Heart left ventricle (tissue), 13 donors: ENCODE measurements around the gene SPECC1L.

Experiments used
- CTCF ChIP-seq, 12 donors: fragments of 200-600 bp; sonication (generic) in 4 of 12; IDR thresholded peaks; one replicate each; pipeline versions ENCODE4 v1.5.0 to v1.8.0; 2018 to 2022; ENCODE audit warnings: antibody characterized with exemption in 12 of 12, mild to moderate bottlenecking in 5 of 12
- POLR2A ChIP-seq, 2 donors: fragments of 450-650 bp; IDR thresholded peaks; one replicate each; pipeline ENCODE4 v1.6.1; 2017; ENCODE audit warnings: antibody characterized with exemption in 2 of 2, mild to moderate bottlenecking in 2 of 2, moderate library complexity in 2 of 2
- donor health status: ischemic (EF 13 %, LVEDD 7.1; RV severe dilation, severe dysfunction).
- donor health status: DM: no; HTN: yes; CAD: no.
- donor health status: DM: no; HTN: no; CAD: no.
- donor health status: ischemic (EF 25% LVEDD 6.9; RV normal size, moderate dysfunction).
- donor health status: ischemic (EF 25% LVEDD 5.7; RV mildly dilated, moderate dysfunction).
- donor health status: ischemic (EF 35%, LVEDD 5.7; RV mildly dilated, moderate dysfunction).
- donor health status: nonischemic (EF 11% LVEDD 7.7; RV severe dilation, severe dysfunction).
- donor health status: DM: yes; HTN: yes; CAD: no.
- donor health status: PGD.
- donor health status: ischemic (EF 29% LVEDD 5.4; RV normal size, mild dysfunction).
- donor health status: nonischemic (EF 23%, LVEDD 6.1; RV moderate dilation, normal function).

DNA sequence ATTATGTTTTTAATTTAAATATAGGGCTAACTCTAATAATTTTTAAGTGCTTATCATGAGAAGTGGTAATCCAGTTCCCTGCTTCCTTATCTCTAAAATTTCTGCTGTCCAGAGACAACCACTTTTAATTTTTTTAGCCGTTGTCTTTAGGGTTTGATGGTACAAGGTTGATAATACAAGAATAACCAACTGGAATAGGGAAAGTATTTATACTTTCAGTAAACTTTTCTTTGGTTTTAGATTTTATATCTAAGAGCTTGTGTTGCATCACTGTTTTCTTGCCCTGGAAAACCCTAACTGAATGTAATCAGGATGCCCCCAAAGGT, 110.2 kb downstream of the SPECC1L start:
- TF ChIP-seq CTCF (IDR thresholded peaks at IDR 0.05) (no peak), POLR2A (IDR thresholded peaks at IDR 0.05) (no peak)
